ENCODE data around the gene C22orf23. TPM values are rescaled to one million over a fixed set of nuclear protein-coding genes. Genes with fewer than 3 reads are reported as not detected.
"Not testable (repeated sequence)": the region's sequence is repeated elsewhere in the genome, so short reads cannot be mapped to it uniquely, and the experiment has no call there.

The C22orf23 gene
- total RNA-seq, 1 donor from 2014 or later = 1.2 TPM

DNA sequence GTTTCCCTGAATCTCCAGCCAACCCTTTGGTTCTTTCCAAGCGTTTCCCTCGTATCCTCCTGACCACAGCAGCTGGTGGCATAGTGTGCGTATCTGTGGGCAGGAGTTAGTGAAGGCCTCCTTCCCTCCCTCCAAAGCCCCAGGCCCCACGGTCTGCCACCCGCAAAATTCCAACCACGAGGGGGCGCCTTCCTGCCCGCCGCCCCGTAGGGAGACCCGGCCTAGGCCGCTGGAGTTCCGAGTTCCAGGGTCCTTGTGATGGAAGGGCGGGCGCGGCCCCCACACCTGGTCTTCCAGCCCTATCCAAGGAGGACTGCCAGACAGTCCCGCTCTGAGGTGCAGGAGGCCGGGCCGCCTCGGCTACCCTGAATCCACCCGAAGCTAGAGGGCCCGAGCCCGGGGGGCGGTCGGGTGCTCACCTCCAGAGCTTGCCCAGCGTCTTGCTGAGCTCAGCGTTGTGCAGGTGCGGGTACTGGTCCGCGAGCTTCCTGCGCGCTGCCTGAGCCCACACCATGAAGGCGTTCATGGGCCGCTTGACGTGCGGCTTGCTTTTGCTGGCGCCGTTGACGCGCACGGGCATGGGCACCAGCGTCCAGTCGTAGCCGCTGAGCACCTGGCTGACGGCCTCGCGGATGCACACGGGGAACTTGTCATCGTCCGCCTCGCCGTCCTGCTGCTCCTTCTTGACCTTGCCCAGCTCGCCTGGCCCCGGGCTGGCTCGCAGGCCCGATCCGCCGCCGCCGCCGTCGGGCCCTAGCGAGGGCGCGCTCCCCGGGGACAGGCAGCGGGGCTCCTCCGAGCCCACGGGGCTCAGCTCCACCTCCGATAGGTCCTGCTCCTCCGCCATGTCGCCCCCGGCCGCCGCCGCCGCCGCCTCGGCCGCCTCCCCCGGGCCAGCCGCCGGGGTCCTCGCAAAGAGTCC, 29.8 kb upstream of the C22orf23 start:
- no peak for DNase-seq (ENCODE audit: low spot score in 2 of 2)
- FAIRE-seq = no peak

DNA sequence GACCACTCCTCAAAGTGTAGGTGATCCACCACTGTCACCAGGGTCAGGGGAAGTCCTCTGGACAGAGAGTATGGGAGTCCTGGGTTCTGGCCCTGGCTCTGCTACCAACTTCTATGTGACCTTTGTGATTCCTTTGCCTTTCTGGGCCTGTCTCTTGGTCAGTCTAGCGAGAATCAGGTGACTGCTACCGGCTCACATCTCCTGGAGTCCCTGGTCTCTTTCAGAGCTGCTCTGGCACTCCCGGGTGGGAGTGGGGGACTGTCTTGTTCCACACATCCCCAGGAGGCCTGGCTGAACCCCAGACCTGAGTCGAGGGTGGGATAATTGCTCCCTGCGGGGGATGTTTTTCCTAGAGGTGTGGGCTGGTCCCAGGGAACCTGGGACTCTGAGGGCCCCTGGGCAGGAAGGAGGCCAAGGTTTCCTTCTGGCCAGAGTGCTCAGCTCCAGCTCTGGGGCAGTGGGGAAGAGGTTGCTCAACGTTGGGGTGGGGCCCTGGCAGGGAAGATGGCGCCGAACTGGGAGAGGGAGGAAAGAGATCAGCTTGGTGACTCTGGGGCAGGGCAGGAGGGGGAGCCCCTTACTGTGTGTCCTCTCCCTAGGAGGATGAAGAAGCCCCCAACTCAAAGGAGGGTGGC, 28.9 kb upstream of the C22orf23 start:
- FAIRE-seq (no peak), DNase-seq (ENCODE audit: low spot score in 2 of 2) (no peak)

DNA sequence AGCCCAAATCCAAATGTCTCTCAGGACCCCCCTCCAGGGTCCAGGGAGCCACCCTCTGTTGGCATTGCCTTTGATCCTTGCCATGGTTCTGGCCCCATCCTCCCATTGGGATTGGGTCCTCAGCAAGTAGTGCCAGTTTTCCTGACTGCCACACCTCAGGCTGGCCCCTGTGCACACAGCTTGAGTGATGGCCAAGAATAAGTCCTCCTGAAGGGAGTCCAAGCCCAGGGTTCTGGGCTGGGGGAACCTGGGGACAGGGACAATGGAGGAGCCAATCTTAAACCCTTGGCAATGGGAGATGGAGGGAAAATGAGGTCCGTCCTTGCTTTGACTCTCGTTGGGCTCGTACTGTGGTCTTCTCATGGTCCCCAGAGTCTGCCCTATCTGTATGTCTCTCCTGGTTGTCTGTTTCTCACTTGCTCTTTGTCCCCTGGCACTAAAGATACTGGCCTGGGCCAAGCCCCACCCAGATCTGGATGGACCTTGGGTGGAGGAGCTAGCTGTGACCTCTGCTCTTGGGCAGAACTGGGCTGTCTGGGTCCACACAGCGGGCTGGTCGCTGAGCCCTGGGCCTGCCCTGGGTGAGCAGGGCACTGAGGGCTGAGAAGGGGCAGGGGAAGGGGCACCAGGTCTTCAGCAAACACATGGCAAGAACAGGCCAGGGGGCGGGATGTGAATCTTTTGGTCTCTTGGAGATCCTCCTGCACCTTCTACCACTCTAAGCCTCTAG, 28.0 kb upstream of the C22orf23 start:
- no peak for FAIRE-seq
- DNase-seq (ENCODE audit: low spot score in 2 of 2) = no peak

DNA sequence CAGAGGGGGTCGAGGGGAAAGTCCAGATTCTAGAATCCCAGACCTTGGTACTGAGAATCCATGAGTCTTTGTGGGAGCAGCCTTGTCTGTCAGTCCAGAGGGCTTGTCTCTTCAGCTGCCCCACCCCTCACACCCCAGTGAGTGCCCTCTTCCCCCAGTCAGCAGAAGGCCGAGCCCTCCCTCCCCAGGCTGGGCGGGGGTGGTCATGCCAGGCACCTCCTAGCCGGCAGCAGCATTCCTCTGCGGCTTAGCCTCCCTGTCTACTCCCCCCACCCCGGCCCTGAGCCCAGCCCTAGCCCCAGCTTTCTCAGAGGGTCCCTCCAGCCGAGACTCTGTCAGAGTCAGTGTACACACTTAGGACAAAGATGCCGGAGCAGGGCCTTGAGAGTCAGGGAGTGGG, 26.4 kb upstream of the C22orf23 start:
- DNase-seq (ENCODE audit: low spot score in 2 of 2) (no peak), FAIRE-seq (no peak)

DNA sequence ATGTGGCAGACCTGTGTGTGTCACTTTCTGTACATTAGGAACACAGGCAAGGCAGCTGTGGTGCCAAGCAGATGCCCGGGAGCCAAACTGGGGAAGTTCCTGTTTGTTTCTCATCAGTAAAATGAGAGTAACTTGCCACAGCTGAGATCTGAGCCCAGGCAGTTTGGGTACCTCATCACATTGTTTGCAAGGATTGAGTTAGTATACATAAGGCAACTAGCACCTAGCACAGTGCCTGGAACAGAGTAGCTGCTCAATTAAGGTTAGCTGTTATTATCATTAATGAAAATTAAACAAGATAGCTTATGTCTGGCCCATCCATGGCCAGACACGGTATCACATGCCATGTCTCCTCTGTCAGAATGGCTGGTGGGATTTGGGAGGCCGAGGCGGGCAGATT, 23.1 kb upstream of the C22orf23 start:
- no peak for FAIRE-seq

DNA sequence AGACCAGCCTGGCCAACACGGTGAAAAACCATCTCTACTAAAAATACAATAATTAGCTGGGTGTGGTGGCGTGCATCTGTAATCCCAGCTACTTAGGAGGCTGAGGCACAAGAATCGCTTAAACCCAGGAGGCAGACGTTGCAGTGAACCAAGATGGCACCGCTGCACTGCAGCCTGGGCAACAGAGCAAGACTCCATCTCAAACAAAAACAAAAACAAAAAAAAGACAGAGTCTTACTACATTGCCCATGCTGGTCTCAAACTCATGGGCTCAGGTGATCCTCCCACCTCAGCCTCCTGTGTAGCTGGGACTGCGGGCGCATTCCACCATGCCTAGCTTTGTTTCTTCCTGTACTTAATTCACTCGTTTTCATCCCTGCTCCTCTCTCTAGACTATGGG, 22.6 kb upstream of the C22orf23 start:
- not testable (repeated sequence) for FAIRE-seq; DNase-seq (ENCODE audit: low spot score in 2 of 2)

More for the DNA sequence above, 23.1 kb upstream of the C22orf23 start:
- no peak for DNase-seq (ENCODE audit: low spot score in 2 of 2)

DNA sequence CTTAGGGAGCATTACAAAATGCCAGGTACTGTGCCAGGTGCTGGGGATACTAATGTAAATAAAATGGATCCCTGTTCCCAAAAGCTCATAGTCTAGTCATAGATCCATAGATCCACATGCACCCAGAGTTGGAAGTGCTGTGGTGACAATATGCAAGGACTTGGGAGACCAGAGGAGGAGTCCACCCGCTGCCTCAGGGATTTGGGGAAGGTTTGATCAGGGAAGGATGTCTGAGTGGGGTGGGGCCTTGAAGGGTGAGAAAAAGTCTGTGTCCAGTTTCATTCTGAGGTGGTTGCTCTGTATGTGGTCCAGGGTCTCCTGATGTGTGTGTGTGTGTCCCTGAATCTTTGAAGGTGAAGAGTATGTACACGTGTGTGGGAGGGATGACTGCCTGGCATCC, 21.8 kb upstream of the C22orf23 start:
- DNase-seq (ENCODE audit: low spot score in 2 of 2) (no peak), FAIRE-seq (no peak)

DNA sequence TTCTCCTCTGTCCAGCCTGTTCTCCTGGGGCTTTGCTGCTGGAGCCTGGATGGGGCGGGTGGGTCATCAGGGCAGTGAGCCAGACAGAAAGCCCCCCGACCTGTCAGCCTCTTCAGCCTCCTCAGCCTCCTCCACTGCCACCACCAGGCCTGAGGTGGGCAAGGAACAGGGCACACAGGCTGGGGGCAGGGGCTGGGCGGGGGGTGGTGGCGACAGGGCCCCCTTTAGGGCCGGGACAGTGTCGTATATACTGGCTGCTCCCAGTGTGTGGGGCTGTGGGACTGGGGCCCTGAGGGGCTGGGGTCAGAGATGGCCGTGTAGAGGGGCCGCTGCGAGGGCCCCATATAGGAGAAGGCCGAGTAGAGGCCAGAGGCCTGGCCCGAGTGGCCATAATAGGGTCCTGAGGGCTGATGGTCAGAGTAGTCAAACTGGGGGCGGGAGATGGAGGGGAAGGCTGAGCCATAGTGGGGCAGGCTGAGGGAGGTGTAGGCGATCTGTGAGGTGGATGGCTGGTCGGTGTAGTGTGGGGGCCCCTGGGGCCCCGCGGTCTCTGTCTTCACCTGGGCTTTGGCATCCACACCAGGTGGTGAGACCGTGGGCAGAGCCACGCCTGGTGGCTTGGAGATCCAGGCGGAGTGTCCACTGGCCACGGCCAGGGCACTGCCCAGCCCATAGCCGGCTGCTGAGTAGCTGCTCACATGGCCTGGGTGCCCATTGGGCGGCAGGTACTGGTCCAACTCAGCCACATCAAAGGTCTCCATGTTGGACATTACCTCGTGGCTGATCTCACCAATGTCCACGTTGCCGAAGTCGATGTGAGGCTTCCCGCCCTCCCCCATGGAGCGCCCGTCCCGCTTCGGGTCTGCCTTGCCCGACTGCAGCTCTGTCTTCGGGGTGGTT, 20.1 kb upstream of the C22orf23 start:
- FAIRE-seq (no peak), DNase-seq (ENCODE audit: low spot score in 2 of 2) (no peak)

DNA sequence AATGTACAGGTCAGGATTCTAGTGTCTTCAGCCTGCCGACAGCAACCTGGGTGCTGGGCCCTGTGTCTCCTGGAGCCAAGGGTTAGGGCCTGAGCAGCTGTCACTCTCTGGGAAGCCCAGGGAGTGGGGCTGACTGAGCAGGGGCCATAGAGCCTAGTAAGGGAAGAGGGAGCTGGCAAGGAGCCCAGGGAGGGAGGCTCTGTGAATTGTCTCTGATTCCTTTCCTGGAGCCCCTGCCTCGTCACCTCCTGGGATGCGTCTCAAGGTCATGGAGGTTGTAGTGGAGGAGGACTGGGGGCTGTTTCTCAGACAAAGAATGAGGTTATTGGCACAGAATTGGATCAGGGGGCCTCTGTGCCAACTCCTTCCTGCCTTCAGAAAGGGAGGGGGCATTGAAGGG, 19.1 kb upstream of the C22orf23 start:
- FAIRE-seq = no peak
- DNase-seq (ENCODE audit: low spot score in 2 of 2) = no peak

DNA sequence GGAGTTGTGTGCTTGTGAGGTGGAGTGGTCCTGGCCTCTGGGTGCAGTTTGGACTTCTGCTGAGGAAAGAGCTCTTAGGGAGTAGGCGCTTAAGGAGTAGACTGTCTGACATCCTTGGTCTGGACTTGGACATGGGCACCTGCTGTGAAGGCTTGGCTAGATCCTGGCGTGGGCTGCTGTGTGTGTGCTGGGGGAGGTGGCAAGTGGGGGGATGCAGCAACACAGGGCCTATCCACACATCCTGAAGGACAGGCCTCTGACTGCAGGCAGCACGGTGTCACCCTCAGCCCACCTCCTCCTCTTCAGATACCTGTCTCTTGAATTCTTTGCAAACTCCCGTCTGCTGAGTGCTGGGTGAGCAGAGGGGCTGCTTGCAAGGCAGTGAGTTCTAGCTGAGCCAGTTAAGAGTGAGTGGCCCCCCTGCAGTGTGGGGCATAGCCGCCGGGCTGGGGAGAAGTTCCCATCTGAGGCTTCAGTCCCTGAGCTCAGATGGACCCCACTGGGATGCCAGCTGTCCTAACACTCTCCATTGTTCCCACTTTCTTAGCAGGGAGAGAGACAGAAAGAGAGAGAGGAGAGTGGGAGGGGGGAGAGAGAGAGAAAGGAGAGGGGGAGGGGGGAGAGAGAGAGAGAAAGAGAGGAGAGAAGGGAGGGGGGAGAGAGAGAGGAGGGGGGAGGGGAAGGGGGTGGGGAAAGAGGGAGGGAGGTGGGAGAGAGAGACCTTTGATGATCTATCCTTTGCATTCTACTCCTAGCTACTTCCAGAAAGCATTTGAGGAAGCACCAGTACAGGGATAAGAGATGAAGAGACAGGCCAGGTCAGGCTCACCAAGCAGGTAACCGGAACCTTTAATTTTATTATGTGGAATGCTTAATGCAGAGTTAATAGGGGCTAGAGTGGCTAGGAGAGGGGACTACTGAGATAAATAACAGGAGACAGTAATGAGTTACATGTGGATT, 18.4 kb upstream of the C22orf23 start:
- no peak for FAIRE-seq
- DNase-seq (ENCODE audit: low spot score in 2 of 2) = no peak

DNA sequence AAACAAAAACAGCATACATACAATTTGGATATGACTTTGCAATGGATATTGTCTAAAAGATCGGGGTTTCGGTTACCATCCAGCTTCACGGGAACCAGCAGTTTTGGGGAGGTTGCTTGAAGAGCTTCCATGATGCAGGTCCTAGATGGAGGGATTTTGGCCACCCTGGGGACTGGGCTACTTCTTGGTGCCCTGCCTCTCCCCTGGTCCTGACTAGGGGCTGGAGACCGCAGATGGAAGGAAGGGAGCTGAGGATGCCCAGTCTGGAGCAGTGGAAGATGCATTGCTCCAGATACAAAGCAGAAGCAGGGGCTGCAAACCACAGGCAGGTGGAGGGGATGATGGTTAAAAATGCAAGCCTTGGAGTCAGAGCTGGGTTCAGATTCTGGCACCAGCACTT, 17.5 kb upstream of the C22orf23 start:
- no peak for FAIRE-seq
- DNase-seq (ENCODE audit: low spot score in 2 of 2) = no peak

DNA sequence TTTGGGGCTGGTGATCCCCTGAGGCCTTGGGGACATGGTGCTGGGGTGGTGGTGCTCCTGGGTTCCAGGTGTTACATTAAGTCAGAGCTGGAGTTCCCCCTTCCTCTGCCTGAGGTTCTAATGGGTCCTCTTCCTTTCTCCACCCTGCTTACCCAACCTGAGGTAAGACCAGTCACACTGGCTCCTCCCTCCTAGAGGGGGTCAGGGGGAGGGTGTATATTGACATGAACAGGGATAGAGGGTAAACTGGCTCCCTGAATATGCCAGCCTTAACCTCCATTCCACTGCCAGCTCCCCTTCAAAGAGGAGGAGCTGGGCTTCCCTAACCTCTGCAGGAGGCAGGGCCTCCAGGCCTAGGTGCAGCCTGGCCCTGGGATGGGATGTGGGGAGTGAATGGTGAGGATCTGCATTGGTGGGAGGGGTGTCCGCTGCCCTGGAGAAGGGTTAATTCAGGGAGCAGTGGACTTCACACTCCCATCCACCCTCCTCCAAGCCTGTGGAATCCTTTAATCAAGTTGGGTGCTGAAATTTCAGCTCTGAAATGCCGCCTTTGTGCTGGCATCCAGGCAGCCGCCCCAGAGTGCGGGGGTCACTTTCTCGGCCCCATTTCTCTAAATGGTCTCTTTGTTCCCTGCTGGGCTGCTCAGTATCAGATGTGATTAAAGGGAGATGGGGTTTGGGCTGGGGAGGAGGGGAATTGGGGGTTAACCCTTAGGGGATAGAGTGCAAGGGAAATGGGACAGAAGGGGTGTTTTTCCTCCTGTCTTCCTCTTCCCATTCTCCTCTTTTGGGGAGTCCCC, 15.3 kb upstream of the C22orf23 start:
- DNase-seq (ENCODE audit: low spot score in 2 of 2) (no peak), FAIRE-seq (no peak)

DNA sequence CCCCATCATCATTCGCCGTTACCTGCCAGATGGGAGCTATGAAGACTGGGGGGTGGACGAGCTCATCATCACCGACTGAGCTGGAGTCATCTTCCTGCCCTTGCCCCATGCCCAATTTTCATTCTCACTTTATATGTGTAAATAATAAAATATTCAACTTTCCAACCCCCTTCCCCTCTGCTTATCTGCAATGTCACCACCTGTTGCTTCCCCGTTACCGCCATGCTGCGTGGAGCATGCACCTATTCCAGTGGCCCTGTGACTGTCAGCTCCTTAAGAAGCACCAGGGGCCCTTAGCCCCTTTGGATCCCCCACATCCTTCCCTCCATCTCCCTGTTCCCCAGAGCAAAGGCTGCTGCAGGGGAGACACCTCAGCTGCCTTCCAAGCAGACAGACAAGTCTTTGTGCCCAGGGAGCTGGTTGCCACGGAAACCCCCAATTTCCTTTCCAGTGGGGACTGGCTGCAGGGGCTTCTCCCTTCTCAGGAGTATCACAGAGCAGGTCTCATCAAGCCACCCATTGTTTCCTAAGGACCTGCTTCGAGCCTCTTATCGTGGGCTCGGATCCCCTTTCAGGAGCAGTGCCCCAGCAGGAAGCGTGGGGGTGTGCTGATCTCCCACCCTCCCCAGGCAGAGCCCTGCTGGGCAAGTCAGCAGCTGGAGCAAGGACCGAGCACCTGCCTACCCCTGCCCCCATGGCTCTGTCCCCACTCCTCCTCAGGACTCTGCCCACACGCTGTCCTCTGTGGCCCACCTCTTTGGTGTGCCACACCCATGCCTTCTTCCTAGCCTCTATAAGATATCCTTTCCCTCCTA, 14.4 kb upstream of the C22orf23 start:
- DNase-seq (ENCODE audit: low spot score in 2 of 2) (no peak), FAIRE-seq (no peak)

DNA sequence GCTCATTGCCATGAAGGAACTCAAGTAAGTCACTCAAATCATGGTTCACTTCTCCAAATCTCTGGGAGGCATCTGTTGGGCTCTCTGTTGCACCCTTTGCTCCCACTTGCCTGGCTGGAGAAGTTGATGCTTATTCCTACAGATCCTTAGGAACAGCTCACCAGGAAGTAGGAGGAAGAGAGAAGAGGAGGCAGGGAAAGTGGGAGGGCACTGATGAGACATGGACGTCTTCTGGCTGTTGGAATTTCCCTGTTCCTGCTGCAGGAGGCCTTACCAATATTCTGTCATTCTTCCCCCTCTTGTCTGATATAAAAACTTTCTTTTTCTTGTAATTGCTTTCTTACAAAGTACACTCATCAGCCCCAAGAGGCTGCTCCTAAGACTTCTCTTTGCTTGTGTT, 13.7 kb upstream of the C22orf23 start:
- DNase-seq (ENCODE audit: low spot score in 2 of 2) (no peak), FAIRE-seq (no peak)

DNA sequence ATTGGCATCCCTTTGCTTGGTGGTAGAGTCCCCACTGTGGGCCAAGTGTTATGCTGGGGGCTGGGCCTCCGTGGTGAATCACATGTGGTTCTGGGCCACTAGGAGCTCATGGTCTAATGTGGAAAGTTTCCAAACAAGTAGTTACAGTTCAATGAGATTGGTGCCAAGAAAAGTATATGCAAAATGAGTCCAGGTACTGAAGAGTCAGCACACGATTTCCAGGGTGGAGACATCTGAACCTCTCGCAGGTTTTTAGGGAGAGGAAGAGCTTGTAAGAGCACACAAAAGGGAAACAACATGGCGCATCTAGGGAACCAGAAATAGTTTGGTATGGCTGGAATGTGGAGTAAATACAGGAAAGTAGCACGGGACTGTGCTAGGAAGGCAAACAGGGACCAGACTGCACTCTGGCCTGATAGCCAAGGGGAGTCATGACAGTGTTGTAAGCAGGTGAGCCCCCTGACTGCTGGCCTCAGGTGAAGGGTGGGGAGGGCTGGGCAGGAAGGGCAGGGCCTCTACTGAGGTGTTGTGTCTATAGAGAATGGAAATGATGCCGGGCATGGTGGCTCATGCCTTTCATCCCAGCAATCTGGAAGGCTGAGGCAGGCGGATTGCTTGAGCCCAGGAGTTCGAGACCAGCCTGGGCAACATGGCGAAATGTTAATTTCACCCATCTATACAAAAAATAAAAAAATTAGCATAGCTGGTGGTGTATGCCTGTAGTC, 12.7 kb upstream of the C22orf23 start:
- DNase-seq (ENCODE audit: low spot score in 2 of 2) = no peak
- FAIRE-seq = no peak

DNA sequence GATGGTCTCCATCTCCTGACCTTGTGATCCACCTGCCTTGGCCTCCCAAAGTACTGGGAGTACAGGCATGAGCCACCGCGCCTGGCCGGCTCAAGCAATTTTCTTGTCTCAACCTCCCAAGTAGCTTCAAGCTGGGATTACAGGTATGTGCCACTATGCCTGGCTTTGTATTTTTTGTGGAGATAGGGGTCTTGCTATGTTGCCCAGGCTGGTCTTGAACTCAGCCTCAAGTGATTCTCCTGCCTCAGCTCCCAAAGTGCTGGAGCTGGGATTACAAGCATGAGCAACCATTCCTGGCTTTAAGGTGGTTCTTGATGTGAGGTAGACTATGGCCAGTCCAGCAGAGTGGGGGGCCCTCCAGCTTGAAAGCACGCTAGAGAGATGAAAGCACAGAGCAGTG, 7.7 kb upstream of the C22orf23 start:
- no peak for DNase-seq (ENCODE audit: low spot score in 2 of 2)
- FAIRE-seq = no peak

All from frontal cortex (tissue), 4 donors.